KMS-11 (cell line): ENCODE results near the gene DRC3.

Experiments
- H2AFZ ChIP-seq: fragments of 200-600 bp; sonication (generic); 2 replicates; pipeline ENCODE4 v1.6.1; 2016; ENCODE audit warnings: antibody characterized with exemption, mixed run types, low read depth
- H3K27ac ChIP-seq: fragments of 200-600 bp; sonication (generic); 2 replicates; pipeline ENCODE4 v1.6.1; 2016; ENCODE audit warnings: mild to moderate bottlenecking, mixed run types
- H3K27me3 ChIP-seq: fragments of 200-600 bp; sonication (generic); 2 replicates; pipeline ENCODE4 v1.6.1; 2017; ENCODE audit warnings: mild to moderate bottlenecking, low read depth, mixed run types, moderate library complexity; ENCODE audit not compliant: insufficient read depth
- H3K36me3 ChIP-seq: fragments of 200-600 bp; sonication (generic); 2 replicates; pipeline ENCODE4 v1.6.1; 2017; ENCODE audit warnings: mild to moderate bottlenecking, mixed run types; ENCODE audit not compliant: insufficient read depth
- H3K4me1 ChIP-seq: fragments of 200-600 bp; sonication (generic); 2 replicates; pipeline ENCODE4 v1.6.1; 2016; ENCODE audit warnings: mild to moderate bottlenecking, low read depth, mixed run types; ENCODE audit not compliant: poor library complexity, severe bottlenecking
- H3K4me2 ChIP-seq: fragments of 200-600 bp; sonication (generic); 2 replicates; pipeline ENCODE4 v1.7.0; 2016; ENCODE audit warnings: mild to moderate bottlenecking, mixed run types
- H3K4me3 ChIP-seq: fragments of 200-600 bp; sonication (generic); IDR thresholded peaks from 2 replicates; pipeline ENCODE4 v1.6.1; 2017; ENCODE audit warnings: low read depth, low read length, mixed read lengths; ENCODE audit not compliant: insufficient read depth
- H3K79me2 ChIP-seq: fragments of 200-600 bp; sonication (generic); 2 replicates; pipeline ENCODE4 v1.6.1; 2016; ENCODE audit warnings: low read depth, mixed run types; ENCODE audit not compliant: insufficient read depth
- H3K9ac ChIP-seq: fragments of 200-600 bp; sonication (generic); 2 replicates; pipeline ENCODE4 v1.6.1; 2016; ENCODE audit warnings: mild to moderate bottlenecking, mixed run types
- H4K20me1 ChIP-seq: fragments of 200-600 bp; sonication (generic); 2 replicates; pipeline ENCODE4 v1.6.1; 2016; ENCODE audit warnings: mild to moderate bottlenecking, mixed run types; ENCODE audit not compliant: insufficient read depth
- CTCF ChIP-seq: fragments of 200-600 bp; sonication (generic); conservative IDR thresholded peaks from 2 replicates; pipeline ENCODE4 v1.6.1; 2017; ENCODE audit warnings: low read depth, mild to moderate bottlenecking, antibody characterized with exemption, low read length, moderate library complexity, mixed read lengths

Gene DRC3

DNA sequence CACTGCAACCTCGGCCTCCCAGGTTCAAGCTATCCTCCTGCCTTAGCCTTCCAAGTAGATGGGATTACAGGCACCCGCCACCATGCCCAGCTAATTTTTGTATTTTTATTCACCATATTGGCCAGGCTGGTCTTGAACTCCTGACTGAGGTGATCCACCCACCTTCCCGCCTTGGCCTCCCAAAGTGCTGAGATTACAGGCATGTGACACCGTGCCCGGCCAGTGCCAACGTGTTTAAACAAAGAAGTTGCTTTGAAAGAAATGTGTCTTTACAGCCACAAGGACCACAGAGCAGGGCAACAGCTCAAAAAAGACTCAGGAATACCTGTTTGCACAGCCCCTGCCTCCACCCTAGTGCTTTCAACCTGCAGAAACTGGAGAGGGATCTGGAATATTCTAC, 41.3 kb downstream of the DRC3 start:
- Histone ChIP-seq H2AFZ (no peak overlapping the region), H3K4me3 (no peak overlapping the region), H3K79me2 (no peaks in the 10 kb centered on the region), H3K9ac (no peak overlapping the region), H3K36me3 (no peaks in the 10 kb centered on the region), H4K20me1 (no peaks in the 10 kb centered on the region), H3K4me2 (no peak overlapping the region), H3K27ac (no peak overlapping the region), H3K4me1 (no peaks in the 10 kb centered on the region), H3K27me3 (no peaks in the 10 kb centered on the region)
- no peak for TF ChIP-seq CTCF

GRCh38 chr17:18015593-18015992, 42.9 kb downstream of the DRC3 start:
- Histone ChIP-seq H4K20me1 (no peaks in the 10 kb centered on the region), H3K27me3 (no peaks in the 10 kb centered on the region), H2AFZ (no peak overlapping the region), H3K4me1 (no peaks in the 10 kb centered on the region), H3K4me3 (no peak overlapping the region), H3K4me2 (no peak overlapping the region), H3K36me3 (no peaks in the 10 kb centered on the region), H3K9ac (no peak overlapping the region), H3K79me2 (no peaks in the 10 kb centered on the region), H3K27ac (no peak overlapping the region)
- no peak for TF ChIP-seq CTCF

DNA sequence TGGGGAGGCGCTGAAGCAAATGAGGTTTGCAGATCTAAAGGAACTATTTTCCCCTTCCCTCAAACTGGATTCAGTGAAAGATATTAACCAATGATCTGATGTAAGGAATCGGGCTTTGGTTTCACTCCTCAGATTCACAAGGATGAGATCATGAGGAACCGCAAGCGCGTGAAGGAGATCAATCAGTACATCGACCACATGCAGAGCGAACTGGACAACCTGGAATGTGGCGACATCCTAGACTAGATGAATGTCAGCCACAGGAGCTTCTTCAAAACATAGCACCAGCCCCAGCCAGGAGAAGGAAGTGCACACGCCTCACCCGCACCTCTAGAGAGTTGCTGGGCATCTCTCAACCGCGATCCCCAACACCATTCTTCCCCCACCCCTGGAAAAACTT, 43.8 kb downstream of the DRC3 start:
- Histone ChIP-seq H3K4me1 (no peaks in the 10 kb centered on the region), H3K27ac (no peak overlapping the region), H3K4me3 (no peak overlapping the region), H2AFZ (no peak overlapping the region), H3K36me3 (no peaks in the 10 kb centered on the region), H3K4me2 (no peak overlapping the region), H3K27me3 (no peaks in the 10 kb centered on the region), H3K9ac (no peak overlapping the region), H4K20me1 (no peaks in the 10 kb centered on the region), H3K79me2 (no peaks in the 10 kb centered on the region)
- no peak for TF ChIP-seq CTCF

GRCh38 chr17:18017958-18018357, 45.3 kb downstream of the DRC3 start:
- Histone ChIP-seq H3K27ac (no peak overlapping the region), H2AFZ (no peak overlapping the region), H3K9ac (no peak overlapping the region), H3K36me3 (no peaks in the 10 kb centered on the region), H3K4me3 (no peak overlapping the region), H3K4me1 (no peaks in the 10 kb centered on the region), H3K79me2 (no peaks in the 10 kb centered on the region), H3K4me2 (no peak overlapping the region), H3K27me3 (no peaks in the 10 kb centered on the region), H4K20me1 (no peaks in the 10 kb centered on the region)
- TF ChIP-seq CTCF = no peak
